GM19239 (cell line): Measurements from ENCODE around the gene COPZ2.
"Not testable (repeated sequence)": the region's sequence is repeated elsewhere in the genome, so short reads cannot be mapped to it uniquely, and the experiment has no call there.

Source experiments
- DNase-seq: peaks from one replicate; pipeline ENCODE4 v3.0.0; 2011; ENCODE audit warnings: low spot score; ENCODE audit not compliant: insufficient read length
- FAIRE-seq: peaks from 2 replicates; lab custom pipeline; 2011; peaks lifted over from hg19 to GRCh38; lab: Jason Lieb, UNC

The COPZ2 gene

GRCh38 chr17:48012151-48012520 lies 25.5 kb downstream of the COPZ2 start:
- DNase-seq (peak; percentile 61), FAIRE-seq (no peak)

DNA sequence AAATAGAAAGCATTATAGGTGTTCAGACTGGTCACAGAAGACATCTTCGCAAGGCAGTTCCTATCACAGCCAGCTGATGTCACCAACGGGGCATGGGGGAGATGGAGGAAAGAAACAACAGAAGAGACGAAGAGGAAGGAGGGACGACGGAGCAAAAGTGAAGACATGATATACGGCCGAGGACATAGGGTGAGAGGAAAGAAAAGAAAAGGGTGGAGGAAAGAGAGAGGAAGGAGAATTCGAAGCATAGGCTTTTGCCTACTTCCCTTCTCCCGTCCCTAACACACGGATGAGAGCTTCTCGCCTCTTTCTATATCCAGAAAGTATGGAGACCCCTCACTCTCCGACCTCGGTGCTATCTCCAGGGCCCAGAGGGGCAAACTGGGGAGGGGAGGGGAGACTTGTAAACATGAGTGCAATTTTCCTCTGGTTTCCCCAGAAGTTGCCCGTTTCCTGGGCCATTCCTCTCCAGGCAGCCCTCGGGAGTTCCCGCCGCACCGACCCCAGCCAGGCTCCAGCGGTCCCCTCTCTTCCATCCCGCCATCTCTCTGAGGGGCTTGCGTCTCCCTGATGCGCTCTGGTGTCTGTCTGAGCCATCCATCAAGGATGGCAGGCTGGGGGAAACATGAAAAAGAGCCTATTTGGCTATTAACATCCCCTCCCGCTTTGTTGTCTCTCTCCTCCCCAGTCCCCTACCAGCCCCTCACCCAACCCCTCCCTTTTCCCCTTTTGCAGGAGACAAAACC lies 26.0 kb downstream of the COPZ2 start:
- DNase-seq (peak; percentile 69), FAIRE-seq (peak; percentile 91)

- no peak for FAIRE-seq
Measured at GRCh38 chr17:48010193-48010592, 27.4 kb downstream of the COPZ2 start.

DNA sequence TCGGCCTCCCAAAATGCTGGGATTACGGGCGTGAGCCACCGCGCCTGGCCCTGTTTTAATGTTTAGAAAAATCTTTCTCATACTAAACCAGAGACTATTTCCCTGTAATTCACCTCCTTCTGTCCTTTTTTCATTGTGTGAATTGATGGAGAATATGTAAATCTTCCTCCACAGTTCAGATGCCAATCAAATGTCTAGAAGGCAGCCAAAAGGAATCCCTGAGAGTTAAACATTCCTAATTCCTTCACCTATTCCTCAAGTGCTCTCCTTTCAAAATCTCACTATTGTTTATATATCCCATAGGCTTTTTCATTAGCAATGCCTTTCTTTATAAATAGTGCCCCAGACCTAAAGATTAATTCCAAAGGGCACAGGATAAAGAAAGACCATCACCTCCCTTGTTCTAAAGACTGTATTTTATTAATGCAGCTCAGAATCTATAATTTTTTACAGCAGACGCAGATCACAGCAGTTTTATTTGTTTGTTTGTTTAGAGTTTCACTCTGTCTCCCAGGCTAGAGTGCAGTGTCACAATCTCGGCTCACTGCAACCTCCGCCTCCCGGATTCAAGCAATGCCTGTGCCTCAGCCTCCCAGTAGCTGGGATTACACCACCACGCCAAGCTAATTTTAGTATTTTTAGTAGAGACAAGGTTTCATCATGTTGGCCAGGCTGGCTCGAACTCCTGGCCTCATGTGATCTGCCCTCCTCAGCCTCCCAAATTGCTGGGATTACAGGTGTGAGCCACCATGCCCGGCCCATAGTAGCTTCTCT lies 30.5 kb downstream of the COPZ2 start:
- no peak for FAIRE-seq
- DNase-seq, result no peak

More at GRCh38 chr17:48010193-48010592, 27.4 kb downstream of the COPZ2 start:
- DNase-seq, result no peak

GRCh38 chr17:48004983-48005382 lies 32.6 kb downstream of the COPZ2 start:
- DNase-seq (no peak), FAIRE-seq (no peak)

DNA sequence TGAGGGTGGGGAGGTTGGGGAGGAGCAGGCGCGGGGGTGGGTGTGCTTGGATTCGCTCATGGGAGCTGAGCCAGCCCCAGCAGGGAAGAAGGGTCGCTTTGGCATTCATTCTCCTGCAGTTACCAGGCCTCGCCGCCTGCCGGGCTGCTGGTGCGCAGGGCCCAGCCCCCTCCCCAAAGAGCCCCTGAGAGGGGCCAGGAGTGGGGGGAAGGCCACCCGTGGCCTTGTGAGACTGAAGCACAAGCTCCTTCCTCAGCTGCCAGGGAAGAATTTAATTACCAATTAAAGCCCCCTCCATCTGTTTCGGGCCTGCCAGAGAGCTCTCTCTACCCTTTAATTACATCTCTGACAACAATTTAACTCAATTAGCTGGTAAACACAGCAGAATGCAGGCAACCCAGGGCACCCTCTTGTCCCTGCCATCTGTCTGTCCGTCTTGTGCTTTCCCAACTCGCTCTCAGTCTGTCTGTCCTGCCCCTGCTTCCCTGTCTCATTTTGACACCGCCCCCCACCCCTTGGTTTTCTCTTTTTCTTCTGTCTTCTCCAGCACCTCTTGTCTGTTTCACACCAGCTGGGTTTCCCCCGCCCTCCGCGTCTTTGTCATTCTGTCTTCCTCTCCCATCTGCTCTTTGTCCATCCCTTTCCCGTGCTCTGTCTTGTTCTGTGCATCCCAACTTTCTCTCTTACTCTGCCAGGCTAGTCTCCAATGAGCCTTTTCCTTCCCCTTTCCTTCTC lies 34.0 kb downstream of the COPZ2 start:
- DNase-seq, result no peak
- FAIRE-seq, result no peak

DNA sequence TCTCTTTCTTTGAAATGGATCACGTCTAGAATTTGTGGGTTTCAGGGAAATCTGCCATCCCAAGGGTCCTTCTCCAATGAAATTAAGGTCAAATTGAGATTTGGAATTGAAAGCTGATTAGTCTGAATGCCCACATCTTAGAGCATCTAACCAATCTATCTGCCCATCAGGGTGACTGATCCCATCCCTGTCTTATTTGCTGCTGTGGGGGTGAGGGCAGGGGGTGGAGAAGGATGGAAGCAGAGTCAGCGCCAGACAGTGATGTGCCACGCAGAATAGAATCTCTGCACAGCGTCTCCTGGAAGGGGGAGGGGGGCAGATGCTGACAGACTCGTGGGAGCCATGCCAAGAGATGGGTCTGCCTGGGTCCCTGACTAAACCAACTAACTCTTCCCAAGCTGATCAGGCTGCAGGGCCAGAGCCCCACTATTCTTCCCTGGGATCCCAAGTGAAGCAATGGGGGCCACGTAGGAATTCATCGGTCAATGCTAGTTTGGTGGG lies 34.6 kb downstream of the COPZ2 start:
- no peak for FAIRE-seq

GRCh38 chr17:48002266-48002915 lies 35.2 kb downstream of the COPZ2 start:
- FAIRE-seq (peak; percentile 72), DNase-seq (no peak)

More for the DNA sequence above, 34.6 kb downstream of the COPZ2 start:
- DNase-seq, result no peak

GRCh38 chr17:48001657-48002056 lies 35.9 kb downstream of the COPZ2 start:
- not testable (repeated sequence) for FAIRE-seq, DNase-seq

DNA sequence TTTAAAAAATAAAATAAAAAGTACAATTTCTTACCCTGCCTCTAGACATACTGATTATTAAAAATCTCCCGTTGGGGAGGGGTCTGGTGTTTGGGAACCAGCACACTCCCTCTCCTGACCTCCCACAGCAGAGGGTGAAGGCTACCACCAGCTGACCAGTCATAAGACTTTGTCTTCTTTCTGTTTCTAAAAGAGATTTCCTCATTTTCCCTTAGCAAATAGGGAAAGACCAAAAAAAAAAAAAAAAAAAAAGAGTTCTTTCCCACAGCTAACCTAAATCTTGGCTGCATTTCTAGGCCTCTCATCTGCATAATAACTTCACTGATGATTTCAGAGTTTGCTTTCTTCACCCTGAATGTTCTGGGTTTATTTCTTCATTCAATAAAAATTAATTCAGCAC lies 36.4 kb downstream of the COPZ2 start:
- DNase-seq (no peak), FAIRE-seq (no peak)

DNA sequence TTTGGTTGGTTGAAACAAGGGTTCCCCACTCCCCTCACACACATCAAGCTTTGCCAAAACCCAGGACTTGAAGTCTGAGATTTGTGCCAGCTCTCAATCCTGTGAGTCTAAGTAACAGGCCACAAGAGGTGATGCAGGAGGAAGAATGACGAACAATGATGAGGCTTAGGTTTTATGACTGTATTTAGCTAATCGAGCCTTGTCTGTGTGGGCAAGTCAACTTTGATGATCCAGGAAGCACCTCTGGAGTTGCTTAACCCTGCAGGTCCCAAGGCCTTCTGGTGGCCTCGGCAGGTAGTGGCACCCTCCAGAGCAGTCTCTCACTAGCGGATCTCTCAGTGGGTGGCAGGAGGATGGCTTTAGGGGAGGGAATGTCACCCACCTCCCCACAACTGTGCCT lies 38.0 kb downstream of the COPZ2 start:
- no peak for DNase-seq
- no peak for FAIRE-seq

- FAIRE-seq (no peak), DNase-seq (no peak)
Measured at GRCh38 chr17:47998044-47998443, 39.6 kb downstream of the COPZ2 start.

- DNase-seq, result no peak
- no peak for FAIRE-seq
Measured at GRCh38 chr17:47997586-47997985, 40.0 kb downstream of the COPZ2 start.

DNA sequence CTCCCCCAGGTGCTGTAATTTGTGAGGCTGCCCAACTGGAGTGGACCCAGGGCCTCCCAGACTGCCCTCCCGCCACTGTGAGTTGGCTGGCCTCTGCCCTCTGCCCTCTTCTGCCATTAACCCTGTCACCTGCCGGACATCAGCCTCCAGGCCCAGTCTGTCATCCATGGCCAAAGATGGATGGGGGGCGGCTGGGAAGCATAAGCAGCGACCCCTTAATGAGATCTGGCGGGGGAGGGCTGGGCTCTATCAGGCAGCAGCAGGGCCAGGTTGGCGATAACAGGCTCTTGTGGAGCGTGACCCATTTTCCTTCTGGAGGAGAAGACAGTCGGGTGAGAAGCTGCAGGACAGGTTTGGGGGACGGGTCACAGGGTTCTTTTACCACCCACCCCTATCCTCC lies 41.4 kb downstream of the COPZ2 start:
- no peak for DNase-seq
- FAIRE-seq, result no peak

GRCh38 chr17:47995241-47995935 lies 42.2 kb downstream of the COPZ2 start:
- DNase-seq, result no peak

DNA sequence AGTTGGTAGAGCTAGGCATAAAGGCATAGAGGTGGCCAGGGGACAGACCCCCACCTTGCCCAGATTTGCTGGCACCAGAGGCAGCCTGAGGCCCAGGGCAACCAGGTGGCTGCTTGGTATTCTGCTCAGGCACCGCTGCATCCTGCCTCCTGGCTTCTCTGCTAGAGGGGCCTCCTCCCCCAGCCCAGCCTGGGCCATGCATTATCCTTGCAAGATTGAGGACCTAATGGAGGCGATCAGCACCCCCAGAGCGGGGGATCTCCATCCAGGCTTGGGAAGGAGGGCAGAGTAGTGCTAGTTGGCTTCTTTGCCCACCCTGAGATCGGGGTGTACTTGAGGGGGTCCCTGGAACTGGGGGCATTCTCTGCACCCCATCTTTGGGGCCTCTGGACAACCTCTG lies 42.9 kb downstream of the COPZ2 start:
- FAIRE-seq (no peak), DNase-seq (no peak)

More at GRCh38 chr17:47995241-47995935, 42.2 kb downstream of the COPZ2 start:
- FAIRE-seq, result no peak

GRCh38 chr17:47993964-47994363 lies 43.6 kb downstream of the COPZ2 start:
- DNase-seq, result no peak
- FAIRE-seq, result no peak

- FAIRE-seq, result no peak
- DNase-seq, result no peak
Measured at GRCh38 chr17:47993031-47993564, 44.5 kb downstream of the COPZ2 start.

GRCh38 chr17:47992216-47992615 lies 45.4 kb downstream of the COPZ2 start:
- FAIRE-seq (no peak), DNase-seq (no peak)
